ENCODE data around the gene TLE7.
A peak's percentile ranks its signal among the peaks of the same experiment; 100 is the strongest.

Gene TLE7

DNA sequence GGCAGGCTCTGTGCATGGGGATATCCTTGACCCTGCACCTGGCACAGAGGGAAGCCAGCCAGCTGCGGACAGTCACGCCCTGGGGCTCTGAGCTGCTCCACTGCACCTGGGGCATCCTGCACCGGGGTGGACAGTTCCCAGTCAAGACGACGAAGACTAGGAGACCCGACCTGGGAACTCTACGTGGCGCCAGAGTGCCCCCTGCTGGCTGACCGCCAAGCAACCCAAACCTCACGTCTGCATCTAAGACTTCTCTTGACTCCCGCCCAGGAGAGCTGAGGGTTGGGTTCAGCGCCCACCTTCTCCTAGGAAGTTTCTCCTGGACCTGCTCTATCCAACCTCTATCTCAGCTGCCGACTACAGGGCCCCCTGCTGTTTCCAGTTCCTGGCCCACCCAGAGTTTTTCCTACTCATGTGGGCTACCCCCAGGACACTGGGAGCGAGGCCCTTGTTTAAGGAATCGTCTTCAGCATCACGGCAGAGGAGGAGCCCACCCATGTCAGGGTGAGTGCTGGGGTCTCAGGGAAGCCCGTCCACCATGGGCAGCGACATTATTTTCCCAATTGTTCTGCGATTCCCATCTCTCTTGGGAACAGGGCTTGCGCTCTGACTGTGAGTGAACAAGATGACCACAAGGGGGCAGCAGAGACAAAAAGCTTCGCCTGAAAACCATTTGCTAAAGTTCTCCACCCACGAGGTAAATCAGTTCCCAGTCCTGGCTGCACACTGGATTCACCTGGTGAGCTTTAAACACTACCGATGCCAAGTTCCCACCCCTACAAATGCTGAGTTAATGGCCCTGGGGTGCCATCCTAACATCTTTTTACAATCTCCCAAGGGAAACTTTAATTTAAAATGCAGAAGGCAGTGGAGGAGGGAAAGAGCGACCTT, 29.3 kb downstream of the TLE7 start:
- DNase-seq = peak; percentile 56 to 81

- no peak for DNase-seq
These were observed 31.7 kb downstream of the TLE7 start for GRCh38 chr16:71410146-71410545.

- no peak for DNase-seq
These were observed 32.7 kb downstream of the TLE7 start for GRCh38 chr16:71409011-71409775.

- DNase-seq = no peak
These were observed 33.3 kb downstream of the TLE7 start for GRCh38 chr16:71408536-71408935.

GRCh38 chr16:71407731-71408130, 34.1 kb downstream of the TLE7 start:
- no peak for DNase-seq

GRCh38 chr16:71406724-71407123, 35.1 kb downstream of the TLE7 start:
- DNase-seq = no peak

DNA sequence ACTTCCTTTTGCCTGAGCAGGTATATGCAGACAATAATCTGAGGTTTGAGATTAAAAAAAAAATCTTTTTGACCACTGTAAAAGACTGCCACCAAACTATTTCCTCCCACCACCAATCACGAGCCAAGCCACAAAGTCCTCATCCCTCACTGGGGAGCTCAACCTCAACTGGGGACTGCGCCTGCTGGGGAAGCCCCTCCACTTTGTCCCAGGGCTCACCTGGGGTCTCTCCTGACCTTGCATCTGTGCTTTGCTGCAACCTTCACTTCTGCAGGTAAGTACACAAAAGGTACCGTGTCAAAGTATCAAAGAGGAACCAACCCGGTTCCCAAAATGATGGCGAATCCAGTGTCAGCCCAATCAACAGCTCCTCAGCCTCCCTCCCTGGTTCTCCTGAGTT, 35.5 kb downstream of the TLE7 start:
- no peak for DNase-seq

- DNase-seq = no peak
These were observed 37.5 kb downstream of the TLE7 start for GRCh38 chr16:71404364-71404763.

- no peak for DNase-seq
These were observed 39.2 kb downstream of the TLE7 start for GRCh38 chr16:71402674-71403073.

GRCh38 chr16:71402007-71402406, 39.8 kb downstream of the TLE7 start:
- DNase-seq = no peak

DNA sequence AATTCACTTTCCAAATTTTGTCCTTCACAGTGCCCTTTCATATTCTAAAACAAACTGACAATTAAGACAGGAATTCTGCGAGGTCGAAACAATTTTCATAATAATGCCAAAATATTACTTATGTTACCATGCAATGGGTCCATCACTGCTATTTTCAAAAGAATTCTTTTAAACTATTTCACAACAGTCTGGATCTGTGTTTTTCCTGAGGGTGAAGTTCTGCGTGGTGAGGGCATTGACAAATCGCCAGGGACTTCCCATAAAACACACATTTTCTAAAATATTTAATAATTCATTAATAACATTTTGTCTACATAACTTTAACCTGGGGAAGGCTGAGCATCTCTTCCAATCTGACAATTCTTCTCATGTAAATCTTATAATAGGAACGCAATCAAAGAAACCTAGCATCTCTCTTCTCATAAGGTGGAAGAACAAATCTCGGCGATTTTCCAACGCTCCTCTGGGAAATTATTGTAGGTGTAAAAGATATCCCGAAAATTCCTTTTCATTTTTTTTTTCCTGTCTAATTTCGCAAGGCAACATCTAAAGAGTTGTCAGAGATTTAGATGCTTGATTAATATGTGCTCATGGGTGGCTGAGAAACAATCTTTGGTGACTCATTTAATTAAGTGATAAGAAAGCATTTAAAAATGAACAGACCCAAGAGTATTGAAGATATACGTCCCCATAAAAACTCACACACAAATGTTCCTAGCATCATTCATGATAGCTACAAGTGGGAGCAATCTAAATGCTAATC, 41.9 kb downstream of the TLE7 start:
- no peak for DNase-seq

DNA sequence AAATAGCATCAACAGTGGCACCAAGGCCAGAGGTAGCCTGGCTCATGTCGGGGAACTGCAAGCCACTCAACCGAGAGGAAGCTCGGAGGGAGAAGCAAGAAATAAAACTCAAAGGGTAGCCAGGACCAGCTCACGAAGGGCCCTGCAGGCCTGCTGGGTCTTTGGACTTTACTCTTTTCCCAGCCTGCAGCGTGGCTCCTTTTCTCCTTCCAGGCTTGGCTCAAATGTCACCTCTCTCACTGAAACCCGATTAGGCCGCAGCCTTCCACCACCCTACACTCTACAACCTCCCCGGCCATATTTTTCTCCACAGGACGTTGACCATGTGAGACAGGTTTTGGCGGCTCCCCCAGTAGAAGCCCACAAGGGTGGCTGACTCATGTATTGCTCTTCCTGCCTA, 45.3 kb downstream of the TLE7 start:
- no peak for DNase-seq

- DNase-seq = no peak
These were observed 52.5 kb downstream of the TLE7 start for GRCh38 chr16:71389330-71389729.

DNA sequence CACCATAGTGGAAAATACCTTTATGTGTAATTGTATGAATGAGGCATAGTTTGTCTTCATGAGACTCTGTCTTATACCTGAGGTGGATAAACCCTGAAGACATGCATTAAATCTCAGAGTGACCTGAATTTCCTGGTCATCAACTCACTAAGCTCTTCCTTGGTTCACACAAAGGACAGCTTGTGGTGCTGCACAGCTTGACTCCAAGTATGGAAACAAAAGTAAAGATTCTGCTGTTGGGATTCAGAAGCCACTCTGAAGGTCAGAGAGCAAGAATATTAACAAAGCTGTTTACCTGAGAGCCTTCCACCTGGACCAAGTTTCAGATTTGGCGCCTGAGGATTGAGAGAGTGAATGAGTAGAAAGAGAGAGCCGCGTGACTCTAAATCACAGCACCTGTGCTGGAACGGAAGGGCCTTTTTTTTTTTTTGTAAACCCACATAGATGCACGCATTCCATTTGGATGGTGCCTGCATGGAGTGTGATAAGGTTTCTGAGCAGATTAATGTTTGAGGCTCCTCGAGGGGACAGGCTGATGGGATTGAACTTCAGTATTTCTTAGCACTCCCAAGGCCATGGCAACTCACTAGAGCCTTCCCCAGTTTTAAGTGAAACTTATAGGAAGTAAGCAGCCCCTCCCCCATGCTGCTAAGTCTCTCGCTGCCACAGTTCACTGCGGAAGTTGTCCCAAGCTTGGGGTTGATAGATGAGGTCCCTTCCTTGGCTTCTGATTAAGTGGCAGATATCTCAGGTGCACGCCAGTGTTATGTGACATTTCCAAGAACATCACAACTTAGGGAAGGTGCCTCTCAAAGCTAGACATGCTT, 54.6 kb downstream of the TLE7 start:
- DNase-seq = no peak

GRCh38 chr16:71384073-71384724, 57.7 kb downstream of the TLE7 start:
- DNase-seq = no peak

DNA sequence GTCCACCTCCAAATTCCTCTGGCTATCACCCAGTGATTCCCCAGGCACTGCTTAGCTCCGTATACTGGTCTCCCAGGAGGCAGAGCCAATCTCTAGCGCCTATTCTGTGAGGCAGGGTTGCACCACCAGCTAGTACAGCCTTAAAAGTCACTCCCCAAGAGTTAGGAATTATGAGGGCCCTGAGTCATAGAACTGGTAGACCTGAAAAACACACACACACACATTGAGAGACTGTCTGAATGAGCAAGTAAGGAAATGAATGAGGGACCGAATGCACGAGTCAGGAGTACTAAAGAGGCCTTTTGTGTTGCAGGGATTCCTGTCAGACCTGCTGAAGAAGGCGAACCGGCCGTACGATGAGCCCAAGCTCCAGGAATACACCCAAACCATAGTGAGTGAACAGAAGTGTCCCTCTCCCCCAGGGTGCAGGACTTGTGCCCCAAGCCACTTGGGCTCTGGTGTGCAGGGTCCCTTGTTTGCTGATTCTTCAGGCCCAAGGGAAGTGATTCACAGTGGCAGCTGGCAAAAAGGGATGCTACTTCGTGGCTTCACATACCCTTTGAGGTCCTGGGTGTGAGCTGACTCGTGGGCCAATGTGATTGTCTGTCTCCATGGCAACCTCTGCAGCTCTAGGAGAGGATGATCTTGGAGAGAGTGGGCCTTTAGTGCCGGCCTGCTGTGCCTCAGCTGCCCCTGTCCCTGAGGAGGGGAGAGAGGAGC, 58.6 kb downstream of the TLE7 start:
- no peak for DNase-seq

GRCh38 chr16:71380831-71381230, 61.0 kb downstream of the TLE7 start:
- DNase-seq = no peak

All from inflammatory macrophage (primary cell).